ENCODE measurements around the gene TBC1D12.

Gene TBC1D12

DNA sequence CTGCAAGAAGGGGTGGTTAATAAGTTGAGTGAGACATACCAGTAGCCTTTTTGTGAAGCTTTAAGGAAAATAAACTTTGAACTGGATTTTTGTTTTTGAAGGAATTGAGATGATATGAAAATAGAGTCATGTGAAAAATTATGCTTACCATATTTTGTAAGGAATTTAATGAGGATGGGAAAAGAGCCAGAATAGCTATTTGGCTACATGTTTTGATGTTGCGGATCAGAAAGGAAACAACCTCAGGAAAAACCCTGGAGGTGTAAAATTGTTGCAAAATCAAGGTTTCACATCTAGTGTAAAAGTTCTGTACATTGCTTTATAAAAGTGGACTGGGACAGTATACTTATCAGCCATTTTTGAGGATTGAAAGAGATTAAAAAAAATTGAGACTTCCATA, 15.0 kb downstream of the TBC1D12 start:
- intact Hi-C loops (cut with micrococcal nuclease) = no loop called here
- Mint-ChIP-seq H3K4me3 (no peak overlapping the region), H3K9me3 (no peaks in the 10 kb centered on the region), H3K36me3 (ENCODE audit: low read depth) (no peaks in the 10 kb centered on the region), H3K27me3 (no peaks in the 10 kb centered on the region), H3K4me1 (ENCODE audit: low read depth) (peaks cover 43% of the 10 kb centered on the region), H3K27ac (no peak overlapping the region)

DNA sequence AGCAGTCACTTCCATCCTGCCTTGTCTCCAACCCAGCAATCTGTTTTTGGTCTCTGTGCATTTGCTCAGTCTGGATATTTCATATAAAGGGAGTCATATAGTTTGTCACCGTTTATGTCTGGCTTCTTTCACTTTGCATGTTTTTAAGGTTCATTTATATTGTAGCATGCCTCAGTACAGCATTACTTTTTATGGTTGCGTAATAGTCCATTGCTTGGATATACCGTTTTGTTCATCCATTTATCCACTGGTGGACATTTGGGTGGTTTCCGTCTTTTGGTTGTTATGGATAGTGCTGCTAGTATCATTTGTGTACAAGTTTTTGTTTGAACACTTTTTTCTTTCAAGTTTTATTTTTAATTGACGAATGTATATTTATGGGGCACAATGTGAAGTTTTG, 18.2 kb downstream of the TBC1D12 start:
- Mint-ChIP-seq H3K27me3 (no peaks in the 10 kb centered on the region), H3K27ac (no peak overlapping the region), H3K4me1 (ENCODE audit: low read depth) (peaks cover 39% of the 10 kb centered on the region), H3K36me3 (ENCODE audit: low read depth) (peaks cover 7% of the 10 kb centered on the region), H3K9me3 (peaks cover 9% of the 10 kb centered on the region), H3K4me3 (no peak overlapping the region)
- intact Hi-C loops (cut with micrococcal nuclease) = no loop called here

DNA sequence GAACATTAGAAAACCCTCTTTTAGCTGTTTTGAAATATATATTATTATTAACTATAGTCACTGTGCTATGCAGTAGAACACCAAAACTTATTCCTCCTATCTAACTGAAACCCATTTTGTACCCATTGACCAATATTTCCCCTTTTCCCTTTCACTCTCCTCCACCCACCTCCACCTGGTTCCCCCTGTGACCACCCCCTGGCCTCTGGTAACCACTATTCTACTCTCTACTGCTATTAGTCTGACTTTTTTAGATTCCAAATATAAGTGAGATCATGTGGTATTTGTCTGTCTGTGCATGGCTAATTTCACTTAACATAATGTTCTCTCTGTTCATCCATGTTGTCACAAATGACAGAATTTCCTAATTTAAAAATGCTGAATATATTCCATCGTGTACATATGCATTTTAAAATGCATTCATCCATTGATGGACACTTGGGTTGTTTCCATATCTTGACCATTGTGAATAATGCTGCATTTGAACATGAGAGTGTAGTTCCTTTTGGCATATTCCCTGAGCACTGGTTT, 18.7 kb downstream of the TBC1D12 start:
- Mint-ChIP-seq H3K9me3 (peaks cover 9% of the 10 kb centered on the region), H3K36me3 (ENCODE audit: low read depth) (peaks cover 7% of the 10 kb centered on the region), H3K27me3 (no peaks in the 10 kb centered on the region), H3K4me1 (ENCODE audit: low read depth) (peaks cover 39% of the 10 kb centered on the region), H3K4me3 (no peak overlapping the region), H3K27ac (no peak overlapping the region)
- intact Hi-C loops (cut with micrococcal nuclease) = no loop called here

DNA sequence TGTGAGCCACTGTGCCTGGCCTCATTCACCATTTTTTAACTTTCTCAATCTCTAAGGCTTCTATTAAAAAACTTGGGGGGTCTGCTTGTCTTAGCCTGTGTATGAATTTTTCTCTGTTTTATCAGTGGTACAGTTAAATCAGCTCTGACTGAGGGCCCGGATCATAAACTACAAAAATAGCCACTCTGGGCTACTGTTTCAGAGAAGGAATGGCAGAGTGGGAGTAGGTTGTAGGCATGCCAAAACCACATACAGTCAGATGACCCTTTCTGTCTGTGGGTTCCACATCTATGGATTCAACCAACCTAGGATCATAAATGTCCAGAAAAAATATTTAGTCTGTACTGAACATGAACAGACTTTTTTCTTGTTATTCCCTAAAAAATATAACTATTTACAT, 21.3 kb downstream of the TBC1D12 start:
- no peaks in the 10 kb centered on the region for H3K27me3 Mint-ChIP-seq
- intact Hi-C loops (cut with micrococcal nuclease) = no loop called here
- H3K9me3 Mint-ChIP-seq = peaks cover 9% of the 10 kb centered on the region
- H3K36me3 Mint-ChIP-seq (ENCODE audit: low read depth) = peaks cover 7% of the 10 kb centered on the region
- peaks cover 30% of the 10 kb centered on the region for H3K4me1 Mint-ChIP-seq (ENCODE audit: low read depth)
- no peak overlapping the region for H3K27ac Mint-ChIP-seq
- no peak overlapping the region for H3K4me3 Mint-ChIP-seq

DNA sequence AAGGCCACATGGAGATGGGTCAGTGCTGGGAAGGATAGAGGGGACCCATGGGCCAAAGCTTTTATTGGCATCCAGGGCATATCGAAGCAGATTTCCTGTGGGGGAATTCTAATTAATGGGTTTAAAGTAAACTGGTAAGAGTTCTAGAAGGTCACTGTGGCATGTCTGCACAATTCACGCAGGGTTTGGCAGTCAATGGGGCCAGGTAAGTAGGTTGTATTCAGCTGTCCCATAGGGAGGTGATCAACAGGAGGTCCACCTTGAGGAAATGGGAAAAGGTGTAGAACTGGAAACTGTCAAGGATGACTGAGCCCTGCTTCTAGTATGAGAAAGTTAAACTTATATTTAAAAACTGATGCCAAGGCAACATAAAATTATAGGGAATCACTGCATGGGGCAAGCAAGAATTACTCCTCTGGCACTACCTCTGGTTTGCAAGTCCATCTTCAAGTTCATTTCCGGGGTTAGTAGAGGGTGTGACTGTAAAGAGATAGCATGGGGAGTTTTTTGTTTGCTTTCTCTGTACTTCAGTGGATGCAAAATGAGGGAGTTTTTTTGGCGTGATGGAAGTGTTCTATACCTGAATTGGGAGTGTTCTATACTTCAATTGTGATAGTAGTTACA, 22.5 kb downstream of the TBC1D12 start:
- Mint-ChIP-seq H3K27me3 (no peaks in the 10 kb centered on the region), H3K27ac (no peak overlapping the region), H3K36me3 (ENCODE audit: low read depth) (peaks cover 7% of the 10 kb centered on the region), H3K4me1 (ENCODE audit: low read depth) (peaks cover 35% of the 10 kb centered on the region), H3K9me3 (peaks cover 9% of the 10 kb centered on the region), H3K4me3 (no peak overlapping the region)
- intact Hi-C loops (cut with micrococcal nuclease) = no loop called here

DNA sequence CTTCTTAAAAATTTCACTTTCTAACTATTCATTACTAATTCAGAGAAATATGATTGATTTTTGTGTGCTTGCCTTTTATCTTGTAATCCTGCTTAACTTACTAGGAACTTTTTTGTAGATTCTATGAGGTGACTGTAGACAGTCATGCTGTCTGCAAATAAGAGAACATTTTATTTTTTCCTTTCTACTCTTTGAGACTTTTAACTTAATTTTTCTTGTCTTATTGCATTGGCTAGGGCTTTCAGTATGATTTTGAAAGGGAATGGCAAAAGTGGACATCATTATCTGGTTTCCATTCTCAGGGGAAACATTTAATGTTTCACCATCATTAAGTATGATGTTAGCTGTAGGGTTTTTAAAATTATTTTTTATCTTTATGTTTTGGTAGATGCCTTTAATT, 23.6 kb downstream of the TBC1D12 start:
- H3K4me1 Mint-ChIP-seq (ENCODE audit: low read depth) = peaks cover 35% of the 10 kb centered on the region
- H3K27me3 Mint-ChIP-seq = no peaks in the 10 kb centered on the region
- H3K9me3 Mint-ChIP-seq = peaks cover 9% of the 10 kb centered on the region
- H3K36me3 Mint-ChIP-seq (ENCODE audit: low read depth) = peaks cover 11% of the 10 kb centered on the region
- intact Hi-C loops (cut with micrococcal nuclease) = no loop called here
- H3K4me3 Mint-ChIP-seq = no peak overlapping the region
- no peak overlapping the region for H3K27ac Mint-ChIP-seq

DNA sequence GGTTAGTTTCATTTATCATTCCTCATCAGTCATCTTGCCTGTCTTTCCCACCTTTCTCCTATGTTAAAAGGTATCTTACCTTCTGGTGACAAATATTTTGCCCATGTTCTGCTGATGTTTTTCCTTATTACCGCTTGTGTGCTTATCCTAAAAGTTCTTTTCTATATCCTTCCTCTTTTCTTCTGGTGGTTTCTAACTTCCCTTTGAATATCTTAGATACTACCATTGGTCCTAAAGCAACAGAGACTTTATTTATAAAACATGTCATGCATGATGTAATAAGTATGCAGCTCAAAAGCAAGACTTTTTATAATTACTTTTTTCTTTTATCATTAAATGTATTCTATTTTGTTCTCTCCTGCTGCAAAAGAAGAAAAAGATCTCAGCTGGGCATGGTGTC, 24.8 kb downstream of the TBC1D12 start:
- intact Hi-C loops (cut with micrococcal nuclease) = no loop called here
- peaks cover 9% of the 10 kb centered on the region for H3K9me3 Mint-ChIP-seq
- no peaks in the 10 kb centered on the region for H3K27me3 Mint-ChIP-seq
- H3K36me3 Mint-ChIP-seq (ENCODE audit: low read depth) = peaks cover 13% of the 10 kb centered on the region
- no peak overlapping the region for H3K27ac Mint-ChIP-seq
- peaks cover 32% of the 10 kb centered on the region for H3K4me1 Mint-ChIP-seq (ENCODE audit: low read depth)
- H3K4me3 Mint-ChIP-seq = no peak overlapping the region

DNA sequence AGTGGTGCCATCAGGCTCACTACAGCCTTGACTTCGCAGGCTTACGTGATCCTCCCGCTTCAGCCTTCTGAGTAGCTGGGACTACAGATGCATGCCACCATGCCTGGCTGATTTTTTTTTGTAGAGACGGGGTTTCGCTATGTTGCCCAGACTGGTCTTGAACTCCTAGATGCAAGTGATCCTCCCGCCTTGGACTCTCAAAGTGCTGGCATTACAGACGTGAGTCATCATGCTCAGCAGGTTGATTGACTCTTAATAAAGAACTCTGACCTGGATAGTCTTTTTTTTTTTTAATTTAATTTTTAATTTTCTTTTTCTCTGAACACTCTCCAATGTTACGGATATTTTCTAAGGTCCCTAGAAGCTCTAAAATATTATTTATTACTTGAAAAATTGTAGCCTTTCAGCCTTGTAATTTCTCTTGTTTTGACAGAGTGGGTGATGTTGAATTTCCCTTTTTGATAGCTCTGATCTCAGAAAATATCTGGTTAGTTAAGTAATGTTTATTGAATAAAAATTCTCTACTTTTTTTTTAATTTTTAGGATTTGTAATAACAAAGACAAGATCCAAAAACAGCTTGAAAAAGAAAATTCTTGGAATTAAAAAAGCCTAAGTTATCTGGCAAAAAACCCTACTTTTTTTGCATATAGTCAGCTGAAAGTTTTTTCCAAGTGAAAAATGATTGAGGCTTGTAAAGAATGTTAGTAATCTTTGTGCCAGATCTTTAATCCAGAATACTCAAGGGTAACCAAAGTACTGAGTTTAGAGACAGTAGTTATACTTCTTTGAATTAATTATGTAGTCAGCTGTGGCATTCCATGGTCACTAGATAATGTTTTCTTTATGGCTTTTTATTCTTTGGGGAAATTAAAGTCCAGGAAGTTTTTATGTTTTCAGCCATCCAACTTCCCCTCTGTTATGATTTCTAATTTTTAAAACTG, 26.7 kb downstream of the TBC1D12 start:
- peaks cover 9% of the 10 kb centered on the region for H3K9me3 Mint-ChIP-seq
- H3K27ac Mint-ChIP-seq = no peak overlapping the region
- intact Hi-C loops (cut with micrococcal nuclease) = no loop called here
- peaks cover 25% of the 10 kb centered on the region for H3K4me1 Mint-ChIP-seq (ENCODE audit: low read depth)
- H3K27me3 Mint-ChIP-seq = no peaks in the 10 kb centered on the region
- H3K4me3 Mint-ChIP-seq = no peak overlapping the region
- peaks cover 13% of the 10 kb centered on the region for H3K36me3 Mint-ChIP-seq (ENCODE audit: low read depth)

DNA sequence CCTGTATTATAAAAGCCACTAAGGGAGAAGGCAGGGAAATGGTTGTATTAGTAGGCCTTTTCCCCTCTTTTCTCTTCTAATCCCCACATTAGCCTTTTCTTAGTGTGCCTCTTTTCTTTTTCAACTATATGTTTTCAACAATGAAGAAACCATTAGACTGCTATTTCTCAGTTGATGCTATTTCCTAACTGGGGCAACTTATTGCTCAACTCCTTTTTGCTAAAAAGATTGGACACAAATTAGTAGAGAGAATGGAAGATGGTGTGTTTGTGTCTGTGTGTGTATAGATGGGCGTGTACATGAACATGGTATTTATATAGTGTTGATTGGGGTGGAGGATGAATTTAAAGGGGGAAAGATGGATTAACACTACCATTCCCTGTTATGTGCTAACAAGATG, 28.4 kb downstream of the TBC1D12 start:
- Mint-ChIP-seq H3K36me3 (ENCODE audit: low read depth) (peaks cover 6% of the 10 kb centered on the region), H3K4me3 (no peak overlapping the region), H3K27ac (no peak overlapping the region), H3K27me3 (no peaks in the 10 kb centered on the region), H3K4me1 (ENCODE audit: low read depth) (peaks cover 14% of the 10 kb centered on the region), H3K9me3 (no peaks in the 10 kb centered on the region)
- intact Hi-C loops (cut with micrococcal nuclease) = no loop called here

DNA sequence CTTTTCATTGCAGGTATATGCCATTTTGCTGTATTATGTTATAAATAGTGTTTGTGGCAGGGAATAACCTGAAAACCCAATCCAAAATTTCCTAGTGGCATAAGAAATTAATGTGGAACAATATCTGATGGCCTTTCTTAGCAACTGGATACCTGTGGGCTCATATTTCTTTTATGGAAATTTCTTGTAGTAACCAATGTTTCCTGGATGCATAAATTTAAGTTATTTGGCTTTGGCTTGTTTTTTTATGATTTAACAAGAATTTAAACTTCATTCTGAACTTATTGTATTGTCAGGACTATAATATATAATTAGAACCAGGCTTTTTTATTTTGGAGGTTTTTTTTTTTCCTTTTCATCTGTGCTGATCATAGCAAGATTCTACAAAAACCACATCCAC, 30.1 kb downstream of the TBC1D12 start:
- no peak overlapping the region for H3K4me3 Mint-ChIP-seq

DNA sequence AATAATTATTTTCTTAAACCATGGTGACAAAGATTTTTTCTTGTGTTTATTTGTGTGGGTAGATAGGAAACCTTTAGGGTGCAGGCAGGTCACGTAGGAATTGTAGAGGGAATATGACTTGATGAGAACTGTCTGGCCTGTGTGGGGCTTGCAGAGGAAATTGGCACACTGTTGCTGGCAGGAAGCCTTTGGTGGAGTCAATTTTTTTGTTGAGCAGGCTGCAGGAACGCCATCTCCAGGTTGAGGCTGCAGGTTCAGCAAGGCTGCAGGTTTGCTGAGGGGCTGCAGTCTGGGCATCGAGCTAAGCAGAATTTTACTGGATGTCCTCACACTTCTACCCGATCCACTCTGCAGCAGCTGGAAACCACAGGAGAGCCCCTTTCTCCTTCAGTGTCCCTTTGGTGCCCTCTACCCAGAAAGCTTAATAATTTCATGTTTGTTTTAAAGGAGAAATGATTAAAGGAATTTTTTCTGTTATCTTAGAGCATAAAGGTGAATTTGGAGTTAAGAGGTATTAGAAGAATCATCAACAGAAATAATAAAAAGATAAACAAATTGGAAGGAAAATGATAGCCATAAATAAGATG, 37.0 kb downstream of the TBC1D12 start:
- H3K4me3 Mint-ChIP-seq = no peak overlapping the region
- peaks cover 12% of the 10 kb centered on the region for H3K9me3 Mint-ChIP-seq
- intact Hi-C loops (cut with micrococcal nuclease) = no loop called here
- H3K27me3 Mint-ChIP-seq = no peaks in the 10 kb centered on the region
- H3K36me3 Mint-ChIP-seq (ENCODE audit: low read depth) = peaks cover 16% of the 10 kb centered on the region
- peaks cover 8% of the 10 kb centered on the region for H3K4me1 Mint-ChIP-seq (ENCODE audit: low read depth)
- H3K27ac Mint-ChIP-seq = no peak overlapping the region

More for the DNA sequence above, 30.1 kb downstream of the TBC1D12 start:
- Mint-ChIP-seq H3K36me3 (ENCODE audit: low read depth) (peaks cover 14% of the 10 kb centered on the region), H3K9me3 (peaks cover 7% of the 10 kb centered on the region), H3K4me1 (ENCODE audit: low read depth) (peaks cover 8% of the 10 kb centered on the region), H3K27ac (no peak overlapping the region), H3K27me3 (no peaks in the 10 kb centered on the region)
- intact Hi-C loops (cut with micrococcal nuclease) = no loop called here

DNA sequence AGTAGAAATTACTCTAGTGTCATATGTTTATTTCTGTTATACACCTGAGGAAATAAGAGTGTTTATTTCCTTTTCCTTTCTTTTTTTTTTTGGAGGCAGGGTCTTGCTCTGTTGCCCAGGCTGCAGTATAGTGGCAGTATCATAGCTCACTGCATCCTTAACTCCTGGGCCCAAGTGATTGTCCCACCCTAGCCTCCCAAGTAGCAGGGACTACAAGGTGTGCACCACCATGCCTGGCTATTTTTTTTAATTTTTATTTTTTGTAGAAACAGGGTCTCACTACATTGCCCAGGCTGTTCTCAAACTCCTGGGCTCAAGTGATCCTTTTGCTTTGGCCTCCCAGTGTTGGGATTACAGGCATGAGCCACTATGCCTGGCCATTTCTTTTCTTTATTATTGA, 37.8 kb downstream of the TBC1D12 start:
- H3K27ac Mint-ChIP-seq = no peak overlapping the region
- H3K9me3 Mint-ChIP-seq = peaks cover 12% of the 10 kb centered on the region
- intact Hi-C loops (cut with micrococcal nuclease) = loop anchor here (1.0 to 5.0 kb wide), 2 partner anchors 33 to 86 kb away; no protein-coding TSS in a partner anchor
- peaks cover 22% of the 10 kb centered on the region for H3K36me3 Mint-ChIP-seq (ENCODE audit: low read depth)
- no peaks in the 10 kb centered on the region for H3K27me3 Mint-ChIP-seq
- no peak overlapping the region for H3K4me3 Mint-ChIP-seq
- peaks cover 8% of the 10 kb centered on the region for H3K4me1 Mint-ChIP-seq (ENCODE audit: low read depth)

DNA sequence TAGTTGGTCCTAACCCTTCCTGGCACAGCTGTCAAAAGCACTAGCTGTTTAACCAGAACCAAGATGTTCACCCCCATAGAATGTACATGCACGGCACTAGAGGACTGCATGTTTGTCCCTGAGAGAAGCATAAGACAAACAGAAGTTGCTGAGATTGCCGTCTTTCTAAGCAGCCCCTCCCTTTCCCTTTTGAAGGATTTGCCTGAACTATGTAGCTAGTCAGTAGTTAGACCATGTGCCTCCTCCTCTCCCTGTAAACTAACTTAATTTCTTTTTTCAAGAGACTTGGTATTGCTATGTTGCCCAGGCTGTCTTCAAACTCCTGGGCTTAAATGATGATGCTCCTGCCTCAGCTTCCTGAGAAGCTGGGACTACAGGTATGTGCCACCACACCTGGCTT, 40.7 kb downstream of the TBC1D12 start:
- no peaks in the 10 kb centered on the region for H3K9me3 Mint-ChIP-seq

DNA sequence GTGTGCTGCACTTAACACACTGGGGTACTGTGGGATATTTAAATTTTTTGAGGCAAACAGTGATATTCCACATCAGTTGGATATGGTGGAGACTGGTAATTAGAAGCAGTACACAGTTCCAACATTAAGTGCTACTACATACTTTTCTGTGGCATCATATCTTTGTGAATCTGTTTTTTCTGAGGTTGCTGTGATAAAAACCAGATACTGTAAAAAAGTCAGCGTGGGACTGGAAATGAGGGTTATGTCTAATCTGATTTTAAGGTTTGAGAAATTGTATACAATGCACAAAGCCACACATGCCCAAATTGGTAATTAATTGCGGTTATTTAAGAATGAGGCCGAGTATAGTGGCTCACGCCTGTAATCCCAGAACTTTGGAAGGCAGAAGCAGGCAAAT, 41.2 kb downstream of the TBC1D12 start:
- intact Hi-C loops (cut with micrococcal nuclease) = loop anchor here (5.0 kb wide), 1 partner anchor 36 kb away; no protein-coding TSS in a partner anchor
- Mint-ChIP-seq H3K9me3 (no peaks in the 10 kb centered on the region), H3K4me1 (ENCODE audit: low read depth) (peaks cover 8% of the 10 kb centered on the region), H3K36me3 (ENCODE audit: low read depth) (peaks cover 22% of the 10 kb centered on the region), H3K27ac (no peak overlapping the region), H3K4me3 (no peak overlapping the region), H3K27me3 (no peaks in the 10 kb centered on the region)

More for the DNA sequence above, 40.7 kb downstream of the TBC1D12 start:
- H3K27ac Mint-ChIP-seq = no peak overlapping the region
- peaks cover 22% of the 10 kb centered on the region for H3K36me3 Mint-ChIP-seq (ENCODE audit: low read depth)
- H3K27me3 Mint-ChIP-seq = no peaks in the 10 kb centered on the region
- peaks cover 8% of the 10 kb centered on the region for H3K4me1 Mint-ChIP-seq (ENCODE audit: low read depth)
- intact Hi-C loops (cut with micrococcal nuclease) = loop anchor here (5.0 kb wide), 1 partner anchor 36 kb away; no protein-coding TSS in a partner anchor
- H3K4me3 Mint-ChIP-seq = no peak overlapping the region
